Adrenal gland (tissue), 12 donors: Measurements from ENCODE around the gene TRAPPC4. TPM values are rescaled to one million over a fixed set of nuclear protein-coding genes. Genes with fewer than 3 reads are reported as not detected.

Source experiments
- DNase-seq, 7 donors: peaks; one replicate each; pipeline ENCODE4 v3.0.0-alpha.2; 2019 to 2020
- H3K27ac ChIP-seq, 5 donors: fragments of 200-600 bp; sonication (generic) in 4 of 5; 1 replicate in 3 of 5; 2 replicates in 2 of 5; pipeline versions ENCODE4 v1.5.1 to v1.8.0; 2016 to 2020; ENCODE audit warnings: mild to moderate bottlenecking in 1 of 5
- H3K27me3 ChIP-seq: fragments of 200-600 bp; 2 replicates; pipeline ENCODE4 v1.8.0; 2021
- H3K36me3 ChIP-seq, 2 donors: fragments of 200-600 bp; replicated peaks in 1 of 2; 1 replicate in 1 of 2; 2 replicates in 1 of 2; pipeline versions ENCODE4 v1.5.1 to v1.8.0; 2018 to 2022
- H3K4me1 ChIP-seq, 2 donors: fragments of 200-600 bp; replicated peaks in 1 of 2; 1 replicate in 1 of 2; 2 replicates in 1 of 2; pipeline versions ENCODE4 v1.5.1 to v1.8.0; 2018 to 2021
- H3K4me3 ChIP-seq, 4 donors: fragments of 200-600 bp; sonication (generic) in 3 of 4; one replicate each; pipeline ENCODE4 v1.5.1; 2016 to 2018
- H3K9me3 ChIP-seq, 3 donors: fragments of 200-600 bp; sonication (generic) in 1 of 3; replicated peaks in 1 of 3; 1 replicate in 2 of 3; 2 replicates in 1 of 3; pipeline versions ENCODE4 v1.5.1 to v1.8.0; 2016 to 2021
- CTCF ChIP-seq, 6 experiments: fragments of 450-650 bp in 4 of 6; fragments of 200-600 bp in 2 of 6; sonication (generic) in 1 of 6; IDR thresholded peaks; 1 replicate in 5 of 6; 2 replicates in 1 of 6; pipeline versions ENCODE4 v1.5.1 to v1.8.0; 2016 to 2021; ENCODE audit warnings: antibody characterized with exemption in 6 of 6, mild to moderate bottlenecking in 2 of 6, moderate library complexity in 1 of 6
- POLR2A ChIP-seq, 2 donors: fragments of 450-650 bp; IDR thresholded peaks; one replicate each; pipeline ENCODE4 v1.6.1; 2017; ENCODE audit warnings: antibody characterized with exemption in 2 of 2, mild to moderate bottlenecking in 2 of 2, moderate library complexity in 1 of 2
- WGBS, 4 donors: extraction: QIAGEN DNeasy Blood & Tissue Kit in 2 of 4; methylation state at CpG; one replicate each; pipeline versions ENCODE4 v1.1.5 to v1.1.7; 2013 to 2017; 5-methylcytosine and 5-hydroxymethylcytosine counted together
- intact Hi-C, 2 donors: fragments of 100-400 bp; cut with DNase I; formaldehyde crosslinking; loops; one replicate each; pipeline versions ENCODE4 v1.14.1 to v1.15.0; 2022 to 2023
- polyA plus RNA-seq, 3 donors: library from polyadenylated mRNA; stranded (reverse); fragments of 200-250 nt in 2 of 3; fragments of 350-450 nt in 1 of 3; fragmentation: Illumina TruSeq in 1 of 3; extraction: RNeasy Lipid Tissue Mini Kit (QIAGEN cat#74804) in 1 of 3; gene quantifications; one replicate each; pipeline ENCODE4 v1.2.3, GENCODE V29; 2013 to 2014
- total RNA-seq, 9 donors: library from RNA; depleted of rRNA in 4 of 9; stranded (reverse); fragments of >200 nt in 4 of 9; fragments of 120-200 nt in 1 of 9; fragmentation: NEBNext Ultra II Directional in 1 of 9; extraction: Animal tissue kit (Norgen Biotek cat#: 25700) in 1 of 9; gene quantifications; one replicate each; pipeline versions ENCODE4 v1.1.0 to v1.2.4, GENCODE V29; 2013 to 2023
- donor health status: healthy with polysubstance abuse.
- donor health status: Bipolar disorder and iron deficiency.
- donor health status: DM: yes; HTN: yes; CAD: no.
- donor health status: DM: no; HTN: no; CAD: no.
- donor health status: DM: no; HTN: no; CAD: no.
- donor health status: DM: yes; HTN: yes; CAD: no.

The TRAPPC4 gene
- total and polyA plus RNA-seq, 12 donors: 32.5 to 149 (median 83.1) TPM

GRCh38 chr11:119021631-119022030 lies 3.1 kb downstream of the TRAPPC4 start:
- no peak for DNase-seq
- intact Hi-C loops: no loop called here
- Histone ChIP-seq H3K27me3 (no peaks in the 10 kb centered on the region), H3K9me3 (no peaks in the 10 kb centered on the region), H3K27ac (no peak overlapping the region), H3K4me1 (peaks cover 21 to 28% of the 10 kb centered on the region in 2 donors), H3K4me3 (no peak overlapping the region), H3K36me3 (peaks cover 0 to 40% of the 10 kb centered on the region in 2 donors)
- WGBS, 4 donors: 85 to 96% (median 92%) methylated on average over 5 of the region's 5 CpGs
- TF ChIP-seq CTCF (IDR thresholded peaks at IDR 0.05) (no peak), POLR2A (IDR thresholded peaks at IDR 0.05) (no peak)

GRCh38 chr11:119023741-119024140 lies 5.2 kb downstream of the TRAPPC4 start:
- intact Hi-C loops: no loop called here
- no peaks in the 10 kb centered on the region for H3K27me3 ChIP-seq
- H3K4me3 ChIP-seq: no peak overlapping the region
- no peak for TF ChIP-seq CTCF (IDR thresholded peaks at IDR 0.05)
- TF ChIP-seq POLR2A (IDR thresholded peaks at IDR 0.05): no peak
- no peak for DNase-seq
- H3K4me1 ChIP-seq: peaks cover 12 to 25% of the 10 kb centered on the region in 2 donors
- peak overlapping the region in 1 of 5 donors; percentile 78 for H3K27ac ChIP-seq
- no peaks in the 10 kb centered on the region for H3K9me3 ChIP-seq
- H3K36me3 ChIP-seq: peaks cover 0 to 45% of the 10 kb centered on the region in 2 donors

GRCh38 chr11:119024430-119025098 lies 6.0 kb downstream of the TRAPPC4 start:
- DNase-seq: peak in 4 of 7 donors; percentile 44 to 60 (median 46)
- H3K36me3 ChIP-seq: peaks cover 0 to 45% of the 10 kb centered on the region in 2 donors
- WGBS, 4 donors: 40 to 56% (median 45%) methylated on average over 11 to 15 of the region's 15 CpGs

GRCh38 chr11:119025099-119025473 lies 6.5 kb downstream of the TRAPPC4 start:
- DNase-seq: no peak
- Histone ChIP-seq H3K27ac (peak overlapping the region in 3 of 5 donors; percentile 19 to 78 (median 62)), H3K4me3 (no peak overlapping the region), H3K9me3 (no peaks in the 10 kb centered on the region), H3K36me3 (peaks cover 0 to 43% of the 10 kb centered on the region in 2 donors), H3K27me3 (no peaks in the 10 kb centered on the region), H3K4me1 (peaks cover 7 to 33% of the 10 kb centered on the region in 2 donors)
- intact Hi-C loops: no loop called here
- no peak for TF ChIP-seq POLR2A (IDR thresholded peaks at IDR 0.05)
- TF ChIP-seq CTCF (IDR thresholded peaks at IDR 0.05): no peak
- 65 to 75% (median 67%) methylated on average over 3 to 5 of the region's 5 CpGs for WGBS, 4 donors

More at GRCh38 chr11:119024430-119025098, 6.0 kb downstream of the TRAPPC4 start:
- Histone ChIP-seq H3K27ac (peak overlapping the region in 3 of 5 donors; percentile 19 to 78 (median 62)), H3K4me3 (no peak overlapping the region), H3K4me1 (peaks cover 8 to 33% of the 10 kb centered on the region in 2 donors), H3K27me3 (no peaks in the 10 kb centered on the region), H3K9me3 (no peaks in the 10 kb centered on the region)
- intact Hi-C loops: no loop called here
- no peak for TF ChIP-seq POLR2A (IDR thresholded peaks at IDR 0.05)
- TF ChIP-seq CTCF (IDR thresholded peaks at IDR 0.05): no peak
